Vagina (tissue), 2 donors: ENCODE results near the gene SEMA5B. TPM values are rescaled to one million over a fixed set of nuclear protein-coding genes. Genes with fewer than 3 reads are reported as not detected.

ENCODE experiments used
- DNase-seq, 2 donors: peaks; one replicate each; pipeline ENCODE4 v3.0.0-alpha.2; 2017; ENCODE audit errors: extremely low spot score in 2 of 2
- H3K27ac ChIP-seq: fragments of 200-600 bp; sonication (generic); one replicate; pipeline ENCODE4 v1.5.1; 2019
- H3K27me3 ChIP-seq: fragments of 200-600 bp; sonication (generic); one replicate; pipeline ENCODE4 v1.5.1; 2019
- H3K36me3 ChIP-seq, 2 donors: fragments of 200-600 bp; sonication (generic); one replicate each; pipeline ENCODE4 v1.5.1; 2017 to 2019
- H3K4me1 ChIP-seq: fragments of 200-600 bp; sonication (generic); one replicate; pipeline ENCODE4 v1.5.1; 2019
- H3K4me3 ChIP-seq, 2 donors: fragments of 200-600 bp; sonication (generic); 1 replicate in 1 of 2; 2 replicates in 1 of 2; pipeline ENCODE4 v1.5.1; 2016 to 2019
- H3K9me3 ChIP-seq: fragments of 200-600 bp; sonication (generic); one replicate; pipeline ENCODE4 v1.5.1; 2019
- POLR2A ChIP-seq, 2 donors: fragments of 450-650 bp; IDR thresholded peaks; one replicate each; pipeline ENCODE4 v1.6.1; 2017; ENCODE audit warnings: antibody characterized with exemption in 2 of 2, mild to moderate bottlenecking in 2 of 2, moderate library complexity in 2 of 2
- POLR2AphosphoS5 ChIP-seq, 2 donors: sonication (generic); formaldehyde crosslinking; IDR thresholded peaks; one replicate each; pipeline ENCODE4 v1.9.0; 2017; ENCODE audit warnings: antibody characterized with exemption in 2 of 2, mild to moderate bottlenecking in 2 of 2, low read depth in 1 of 2; ENCODE audit not compliant: insufficient read depth in 1 of 2
- intact Hi-C: fragments of 100-400 bp; cut with DNase I; formaldehyde crosslinking; loops from one replicate; pipeline ENCODE4 v1.15.1; 2023
- total RNA-seq: library from RNA; depleted of rRNA; stranded (reverse); fragments of >200 nt; gene quantifications from one replicate; pipeline ENCODE4 v1.2.3, GENCODE V29; 2016
- TF ChIP-seq, protein P1 (sequence below), 3 experiments: fragments of 450-650 bp in 2 of 3; fragments of 200-600 bp in 1 of 3; sonication (generic) in 1 of 3; IDR thresholded peaks; one replicate each; pipeline ENCODE4 v1.5.1; 2017 to 2019; ENCODE audit warnings: antibody characterized with exemption in 3 of 3, mild to moderate bottlenecking in 2 of 3, moderate library complexity in 2 of 3

SEMA5B gene
- total RNA-seq, 1 donor from 2014 or later: 0.25 TPM

DNA sequence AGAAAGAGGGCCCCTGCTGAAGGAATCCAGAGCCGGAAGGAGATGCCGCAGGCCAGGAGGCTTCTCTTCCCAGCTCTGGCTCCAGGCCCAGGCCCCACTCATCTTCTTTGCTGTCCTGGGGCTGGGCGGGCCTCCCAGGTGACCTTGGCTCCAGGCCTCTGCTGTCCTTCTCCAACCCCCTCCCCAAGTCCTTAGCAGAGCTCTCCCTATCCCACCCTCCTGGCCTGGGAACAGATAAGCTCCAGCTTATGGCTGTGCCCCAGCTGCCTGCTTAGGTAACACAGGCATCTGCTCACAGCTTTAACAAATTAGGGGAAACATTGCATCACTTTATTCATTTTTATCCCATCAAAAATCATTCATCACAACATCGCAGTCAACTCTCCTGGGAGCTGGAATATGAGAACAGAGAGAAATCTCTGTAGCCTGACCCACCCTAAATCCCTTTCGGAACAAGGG lies 86.9 kb downstream of the SEMA5B start:
- TF ChIP-seq POLR2A (IDR thresholded peaks at IDR 0.05) (no peak), POLR2AphosphoS5 (IDR thresholded peaks at IDR 0.05; ENCODE audit: insufficient read depth in 1 of 2, low read depth in 1 of 2) (peak; percentile 42 to 47)
- TF ChIP-seq, protein P1, sequence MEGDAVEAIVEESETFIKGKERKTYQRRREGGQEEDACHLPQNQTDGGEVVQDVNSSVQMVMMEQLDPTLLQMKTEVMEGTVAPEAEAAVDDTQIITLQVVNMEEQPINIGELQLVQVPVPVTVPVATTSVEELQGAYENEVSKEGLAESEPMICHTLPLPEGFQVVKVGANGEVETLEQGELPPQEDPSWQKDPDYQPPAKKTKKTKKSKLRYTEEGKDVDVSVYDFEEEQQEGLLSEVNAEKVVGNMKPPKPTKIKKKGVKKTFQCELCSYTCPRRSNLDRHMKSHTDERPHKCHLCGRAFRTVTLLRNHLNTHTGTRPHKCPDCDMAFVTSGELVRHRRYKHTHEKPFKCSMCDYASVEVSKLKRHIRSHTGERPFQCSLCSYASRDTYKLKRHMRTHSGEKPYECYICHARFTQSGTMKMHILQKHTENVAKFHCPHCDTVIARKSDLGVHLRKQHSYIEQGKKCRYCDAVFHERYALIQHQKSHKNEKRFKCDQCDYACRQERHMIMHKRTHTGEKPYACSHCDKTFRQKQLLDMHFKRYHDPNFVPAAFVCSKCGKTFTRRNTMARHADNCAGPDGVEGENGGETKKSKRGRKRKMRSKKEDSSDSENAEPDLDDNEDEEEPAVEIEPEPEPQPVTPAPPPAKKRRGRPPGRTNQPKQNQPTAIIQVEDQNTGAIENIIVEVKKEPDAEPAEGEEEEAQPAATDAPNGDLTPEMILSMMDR (IDR thresholded peaks at IDR 0.05): no peak
- Histone ChIP-seq H3K27me3 (no peaks in the 10 kb centered on the region), H3K9me3 (no peaks in the 10 kb centered on the region), H3K4me1 (no peaks in the 10 kb centered on the region), H3K36me3 (no peaks in the 10 kb centered on the region), H3K27ac (peak overlapping the region; percentile 24), H3K4me3 (no peak overlapping the region)
- intact Hi-C loops: loop anchor here (5.0 kb wide), 1 partner anchor 87 kb away; the partner anchor contains the start of gene SEMA5B
- no peak for DNase-seq

DNA sequence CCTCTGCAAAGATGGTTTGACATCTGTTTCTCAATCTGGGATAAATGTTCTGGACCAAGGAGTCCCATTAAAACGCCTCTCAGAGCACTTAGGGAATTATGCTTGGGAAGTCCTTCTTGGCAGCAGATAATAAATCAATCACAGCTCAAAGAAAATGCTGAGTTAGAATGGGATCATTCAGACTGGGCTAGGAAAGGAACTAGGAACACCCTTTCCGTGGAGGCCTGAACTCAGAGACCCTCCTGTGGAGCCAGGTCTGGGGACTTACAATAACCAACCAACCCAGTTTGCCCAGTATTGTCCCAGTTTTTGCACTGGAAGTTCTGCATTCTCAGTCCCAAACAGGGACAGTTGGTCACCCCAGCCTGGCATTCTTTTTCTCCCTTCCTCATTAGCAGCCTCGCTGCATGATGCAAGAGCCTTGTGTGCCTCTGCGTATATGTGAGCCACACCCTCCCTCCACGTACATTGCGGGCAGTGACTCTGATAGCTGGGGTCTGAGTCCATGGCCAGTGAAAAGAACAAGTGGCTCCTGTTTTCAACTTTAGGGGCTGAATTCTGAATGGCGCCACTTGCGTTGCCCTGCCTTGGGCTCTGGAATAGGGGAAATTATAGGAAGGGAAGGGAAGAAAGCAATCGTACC lies 88.7 kb downstream of the SEMA5B start:
- no peak for DNase-seq
- TF ChIP-seq, protein P1 (IDR thresholded peaks at IDR 0.05): no peak
- TF ChIP-seq POLR2AphosphoS5 (IDR thresholded peaks at IDR 0.05; ENCODE audit: insufficient read depth in 1 of 2, low read depth in 1 of 2): no peak
- TF ChIP-seq POLR2A (IDR thresholded peaks at IDR 0.05): no peak
- Histone ChIP-seq H3K27ac (no peak overlapping the region), H3K4me3 (no peak overlapping the region), H3K4me1 (no peaks in the 10 kb centered on the region), H3K9me3 (no peaks in the 10 kb centered on the region), H3K36me3 (no peaks in the 10 kb centered on the region), H3K27me3 (no peaks in the 10 kb centered on the region)
- intact Hi-C loops: no loop called here

DNA sequence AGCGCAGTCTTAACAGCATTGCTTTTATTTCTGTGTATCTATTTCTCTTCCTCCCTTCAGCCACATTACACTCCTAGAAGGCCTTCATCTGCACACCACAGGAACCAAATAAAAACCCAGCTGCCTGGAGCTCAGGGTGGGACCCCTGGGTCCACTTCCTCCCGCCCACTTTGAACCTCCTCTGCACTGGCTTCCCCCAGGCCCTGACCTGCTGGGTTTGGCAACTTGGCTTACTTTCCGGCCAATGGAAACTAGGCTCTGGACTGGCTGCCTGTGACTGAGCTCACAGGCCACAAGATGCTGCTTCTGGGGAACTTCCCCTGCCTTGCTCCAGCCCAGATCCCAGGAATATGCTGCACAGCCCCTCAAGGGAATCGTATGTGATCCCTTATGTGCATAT lies 89.8 kb downstream of the SEMA5B start:
- H3K27ac ChIP-seq: no peak overlapping the region
- intact Hi-C loops: no loop called here
- TF ChIP-seq POLR2AphosphoS5 (IDR thresholded peaks at IDR 0.05; ENCODE audit: insufficient read depth in 1 of 2, low read depth in 1 of 2) (no peak), POLR2A (IDR thresholded peaks at IDR 0.05) (no peak)
- TF ChIP-seq, protein P1 (IDR thresholded peaks at IDR 0.05): no peak
- H3K9me3 ChIP-seq: no peaks in the 10 kb centered on the region
- no peak overlapping the region for H3K4me3 ChIP-seq
- no peaks in the 10 kb centered on the region for H3K36me3 ChIP-seq
- no peak for DNase-seq
- no peaks in the 10 kb centered on the region for H3K4me1 ChIP-seq
- no peaks in the 10 kb centered on the region for H3K27me3 ChIP-seq

DNA sequence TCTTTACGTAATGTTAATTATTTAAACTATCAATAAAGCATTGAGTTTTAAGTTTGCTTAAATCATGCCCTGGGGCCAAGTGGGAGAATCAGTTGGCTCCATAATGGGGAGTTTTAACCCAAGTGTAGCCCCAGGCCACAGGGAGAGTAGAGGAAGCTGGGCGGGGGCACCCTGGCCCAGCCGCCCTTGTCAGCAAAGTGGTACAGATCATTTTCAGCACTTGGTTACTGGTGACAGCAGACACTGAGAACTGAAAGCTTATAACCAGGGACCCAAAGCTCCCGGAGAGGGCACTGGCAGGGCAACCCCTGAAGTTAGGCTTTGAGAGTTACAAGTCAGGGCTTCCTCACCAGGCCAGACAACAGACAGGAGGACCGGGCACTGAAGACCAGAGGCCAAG lies 90.6 kb downstream of the SEMA5B start:
- TF ChIP-seq, protein P1 (IDR thresholded peaks at IDR 0.05): no peak
- TF ChIP-seq POLR2AphosphoS5 (IDR thresholded peaks at IDR 0.05; ENCODE audit: insufficient read depth in 1 of 2, low read depth in 1 of 2): no peak
- TF ChIP-seq POLR2A (IDR thresholded peaks at IDR 0.05): no peak
- intact Hi-C loops: no loop called here
- no peaks in the 10 kb centered on the region for H3K9me3 ChIP-seq
- H3K27me3 ChIP-seq: no peaks in the 10 kb centered on the region
- DNase-seq: no peak
- no peaks in the 10 kb centered on the region for H3K4me1 ChIP-seq
- H3K27ac ChIP-seq: no peak overlapping the region
- H3K4me3 ChIP-seq: no peak overlapping the region
- no peaks in the 10 kb centered on the region for H3K36me3 ChIP-seq

DNA sequence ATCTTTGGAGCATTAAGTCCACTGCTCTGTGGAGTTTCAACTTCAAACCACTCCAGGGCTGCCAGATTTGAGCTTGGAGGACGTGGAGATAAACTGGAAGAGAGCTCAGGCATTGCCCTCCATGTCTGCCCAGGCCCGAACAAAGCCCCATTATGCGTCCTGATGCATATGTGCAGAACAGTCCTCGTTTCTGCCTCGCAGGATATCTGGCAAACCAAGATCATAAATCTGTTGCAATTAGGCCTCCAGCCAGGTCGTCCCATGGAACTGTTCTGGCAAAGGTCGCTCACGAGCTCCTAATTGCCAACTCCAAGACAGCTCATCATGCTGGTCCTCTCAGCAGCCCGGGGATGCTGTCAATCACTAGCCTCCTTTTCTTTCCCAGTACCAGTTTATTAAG lies 91.2 kb downstream of the SEMA5B start:
- no peak for DNase-seq
- TF ChIP-seq POLR2A (IDR thresholded peaks at IDR 0.05) (no peak), POLR2AphosphoS5 (IDR thresholded peaks at IDR 0.05; ENCODE audit: insufficient read depth in 1 of 2, low read depth in 1 of 2) (no peak)
- TF ChIP-seq, protein P1 (IDR thresholded peaks at IDR 0.05): no peak
- intact Hi-C loops: no loop called here
- H3K27me3 ChIP-seq: no peaks in the 10 kb centered on the region
- no peak overlapping the region for H3K4me3 ChIP-seq
- H3K36me3 ChIP-seq: no peaks in the 10 kb centered on the region
- no peak overlapping the region for H3K27ac ChIP-seq
- H3K4me1 ChIP-seq: no peaks in the 10 kb centered on the region
- H3K9me3 ChIP-seq: no peaks in the 10 kb centered on the region
